C4-2B (cell line): ENCODE results near the gene CPA1.

Experiments used
- H3K27ac ChIP-seq: fragments of 450-650 bp; 2 replicates; pipeline ENCODE4 v1.5.1; 2017
- CTCF ChIP-seq: fragments of 450-650 bp; conservative IDR thresholded peaks from 2 replicates; pipeline ENCODE4 v1.5.1; 2017; ENCODE audit warnings: mild to moderate bottlenecking
- ZFX ChIP-seq: fragments of 450-650 bp; IDR thresholded peaks from 2 replicates; pipeline ENCODE4 v1.6.1; 2017

The CPA1 gene

GRCh38 chr7:130393101-130393561, 12.8 kb downstream of the CPA1 start:
- TF ChIP-seq ZFX (no peak), CTCF (no peak)
- H3K27ac ChIP-seq, result no peak overlapping the region

- no peak overlapping the region for H3K27ac ChIP-seq
- no peak for TF ChIP-seq CTCF
- TF ChIP-seq ZFX, result no peak
Observed at GRCh38 chr7:130393841-130394411, 13.6 kb downstream of the CPA1 start.

GRCh38 chr7:130394421-130395195, 14.3 kb downstream of the CPA1 start:
- no peak for TF ChIP-seq ZFX
- TF ChIP-seq CTCF, result no peak
- H3K27ac ChIP-seq, result no peak overlapping the region

- H3K27ac ChIP-seq, result no peak overlapping the region
- TF ChIP-seq ZFX (no peak), CTCF (no peak)
Observed at GRCh38 chr7:130395421-130395820, 15.1 kb downstream of the CPA1 start.

- TF ChIP-seq ZFX, result no peak
- no peak for TF ChIP-seq CTCF
- no peak overlapping the region for H3K27ac ChIP-seq
Observed at GRCh38 chr7:130396109-130396508, 15.8 kb downstream of the CPA1 start.

- H3K27ac ChIP-seq, result no peak overlapping the region
- TF ChIP-seq ZFX (no peak), CTCF (no peak)
Observed at GRCh38 chr7:130397051-130397757, 16.9 kb downstream of the CPA1 start.

GRCh38 chr7:130397758-130398073, 17.4 kb downstream of the CPA1 start:
- H3K27ac ChIP-seq, result no peak overlapping the region
- TF ChIP-seq CTCF, result no peak
- TF ChIP-seq ZFX, result no peak
